ELR (cell line): ENCODE measurements around the gene RNF10.
"Not testable (repeated sequence)": the region's sequence is repeated elsewhere in the genome, so short reads cannot be mapped to it uniquely, and the experiment has no call there.

Experiments
- DNase-seq: peaks from one replicate; pipeline ENCODE4 v3.0.0-alpha.2; 2015; ENCODE audit warnings: low read depth

The RNF10 gene

DNA sequence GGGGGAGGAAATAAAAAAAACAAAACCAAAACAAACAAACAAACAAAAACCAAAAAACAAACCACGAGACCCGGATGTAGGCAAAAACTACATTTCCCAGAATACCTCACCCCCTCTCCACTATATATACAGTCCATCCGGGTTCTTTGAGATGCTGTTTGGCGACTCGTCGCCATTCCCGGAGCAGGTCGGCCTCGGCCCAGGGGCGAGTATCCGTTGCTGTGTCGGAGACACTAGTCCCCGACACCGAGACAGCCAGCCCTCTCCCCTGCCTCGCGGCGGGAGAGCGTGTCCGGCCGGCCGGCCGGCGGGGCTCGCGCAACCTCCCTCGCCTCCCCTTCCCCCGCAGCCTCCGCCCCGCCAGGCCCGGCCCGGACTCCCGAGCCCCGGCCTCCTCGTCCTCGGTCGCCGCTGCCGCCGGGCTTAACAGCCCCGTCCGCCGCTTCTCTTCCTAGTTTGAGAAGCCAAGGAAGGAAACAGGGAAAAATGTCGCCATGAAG is at the start of gene RNF10:
Gene RNF10 (plus strand): TSS at position 154 of the 500 bp plus-strand sequence. CDS start 456 bp downstream, outside the sequence.
- DNase-seq: peak; percentile 91

DNA sequence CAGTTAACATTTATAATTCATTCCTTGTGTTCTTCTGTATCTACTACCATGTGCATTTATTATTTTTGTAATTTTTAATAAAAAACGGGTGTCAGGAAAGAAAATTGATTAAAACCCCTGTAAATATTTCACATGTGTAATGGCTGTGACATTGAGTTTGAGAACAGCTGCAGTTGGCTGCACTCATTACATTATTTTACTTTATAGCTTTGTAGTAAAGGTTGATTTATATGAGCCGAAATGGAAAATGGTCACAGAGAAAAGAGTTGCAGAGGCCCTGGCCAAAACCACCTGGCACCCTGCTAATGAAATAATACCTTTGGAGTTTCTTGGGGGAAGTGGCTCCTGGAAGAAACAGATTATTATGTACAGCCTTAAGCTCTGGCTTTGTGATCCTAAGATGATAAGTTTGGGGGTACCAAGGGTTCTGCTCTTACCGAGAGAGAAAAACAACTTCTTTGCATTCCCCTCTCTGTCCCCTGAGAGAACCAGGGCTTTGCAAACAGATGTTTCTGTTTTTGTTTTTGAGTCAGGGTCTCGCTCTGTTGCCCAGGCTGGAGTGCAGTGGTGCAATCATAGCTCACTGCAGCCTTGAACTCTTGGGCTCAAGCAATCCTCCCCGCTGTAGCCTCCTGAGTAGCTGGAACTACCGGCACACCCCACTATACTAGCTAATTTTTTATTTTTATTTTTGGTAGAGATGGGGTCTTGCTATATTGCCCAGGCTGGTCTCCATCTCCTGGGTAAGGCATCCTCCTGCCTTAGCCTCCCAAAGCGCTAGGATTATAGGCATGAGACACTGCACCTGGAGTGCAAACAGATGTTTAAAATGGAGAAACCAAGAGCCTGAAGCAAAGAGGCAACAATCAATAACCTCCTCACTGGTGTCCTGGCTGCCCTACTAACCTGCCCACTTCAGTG is 47.9 kb upstream of the RNF10 start:
- DNase-seq: no peak

DNA sequence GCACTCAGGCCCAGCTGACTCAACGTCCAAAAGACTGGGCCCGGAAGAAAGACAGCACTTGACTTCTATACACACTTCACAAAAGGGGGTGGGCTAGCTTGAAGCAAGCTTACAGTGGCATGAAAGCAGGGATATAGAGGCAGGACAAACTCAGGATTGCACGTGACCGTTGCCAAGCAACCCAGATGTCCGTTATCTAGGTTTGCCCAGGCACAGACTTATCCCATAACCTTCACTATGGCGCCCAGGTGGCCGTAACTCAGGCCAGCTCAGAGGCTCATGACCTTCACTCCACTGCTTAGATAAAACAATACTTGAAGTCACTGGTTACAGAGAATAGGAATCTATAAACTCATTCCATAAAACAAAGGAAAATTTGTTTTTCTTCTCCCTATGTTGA is 46.6 kb upstream of the RNF10 start:
- not testable (repeated sequence) for DNase-seq

DNA sequence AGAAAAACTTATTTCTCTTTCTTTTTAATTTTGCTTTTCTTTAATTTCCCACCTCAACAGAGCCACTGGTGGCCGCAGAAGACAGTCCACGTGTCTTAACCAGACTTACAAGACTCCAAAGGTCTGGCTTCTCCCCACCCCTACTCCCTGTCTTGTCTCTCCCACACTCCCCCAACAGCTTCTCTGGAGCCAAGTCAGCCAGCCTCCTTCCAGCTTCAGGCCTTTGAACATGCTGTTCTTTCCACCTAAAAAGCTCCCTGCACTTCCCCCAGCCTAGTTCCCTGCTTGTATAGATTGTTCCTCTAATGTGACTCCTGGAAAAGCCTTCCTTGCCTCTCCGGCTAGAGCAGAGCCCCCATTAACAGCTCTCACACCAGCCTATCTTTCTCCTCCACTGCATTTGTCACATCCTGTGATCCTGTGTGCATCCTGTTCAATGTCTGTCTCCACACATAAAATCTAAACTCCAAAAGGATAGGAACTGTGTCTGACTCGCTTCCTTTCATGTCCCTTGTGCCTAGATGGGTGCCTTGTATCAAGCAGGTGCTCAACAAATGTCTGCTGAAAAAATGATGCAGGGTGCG is 46.0 kb upstream of the RNF10 start:
- DNase-seq: no peak

DNA sequence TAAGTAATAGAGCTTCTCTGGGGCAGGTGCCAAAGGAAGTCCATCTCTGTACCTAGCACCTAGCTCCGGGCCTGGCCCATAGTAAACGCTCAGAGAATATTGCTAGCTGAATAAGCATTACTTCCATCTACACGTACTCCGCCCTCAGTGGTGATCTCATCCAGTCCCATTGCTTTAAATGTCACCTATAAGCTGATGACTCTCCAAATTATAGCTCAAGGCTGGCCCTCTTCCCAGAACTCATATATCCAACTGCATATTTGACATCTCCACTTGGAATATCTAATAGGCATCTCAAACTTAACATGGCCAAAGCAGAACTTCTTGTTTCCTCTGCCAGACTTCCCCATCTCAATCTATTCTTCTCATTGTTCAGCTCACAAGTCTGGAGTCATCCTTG is 45.1 kb upstream of the RNF10 start:
- no peak for DNase-seq

DNA sequence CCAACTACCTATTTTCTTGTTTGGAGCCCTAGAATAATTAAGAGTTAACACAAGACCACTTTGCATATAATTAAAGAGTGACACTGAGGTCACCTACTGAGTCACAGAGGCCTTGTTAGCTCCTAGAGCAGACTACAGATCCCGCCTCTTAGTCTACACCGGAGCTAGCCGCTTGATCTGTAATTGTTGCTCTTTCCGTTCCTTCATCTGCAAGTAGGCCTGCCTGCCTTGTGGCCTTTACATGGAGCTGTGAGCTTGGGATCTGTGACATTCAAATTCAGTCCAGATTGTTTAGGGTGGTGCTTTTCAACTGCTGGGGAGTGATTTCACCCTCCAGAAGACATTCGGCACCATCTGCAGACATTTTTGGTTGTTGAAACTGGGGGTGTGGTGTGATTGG is 43.8 kb upstream of the RNF10 start:
- no peak for DNase-seq

DNA sequence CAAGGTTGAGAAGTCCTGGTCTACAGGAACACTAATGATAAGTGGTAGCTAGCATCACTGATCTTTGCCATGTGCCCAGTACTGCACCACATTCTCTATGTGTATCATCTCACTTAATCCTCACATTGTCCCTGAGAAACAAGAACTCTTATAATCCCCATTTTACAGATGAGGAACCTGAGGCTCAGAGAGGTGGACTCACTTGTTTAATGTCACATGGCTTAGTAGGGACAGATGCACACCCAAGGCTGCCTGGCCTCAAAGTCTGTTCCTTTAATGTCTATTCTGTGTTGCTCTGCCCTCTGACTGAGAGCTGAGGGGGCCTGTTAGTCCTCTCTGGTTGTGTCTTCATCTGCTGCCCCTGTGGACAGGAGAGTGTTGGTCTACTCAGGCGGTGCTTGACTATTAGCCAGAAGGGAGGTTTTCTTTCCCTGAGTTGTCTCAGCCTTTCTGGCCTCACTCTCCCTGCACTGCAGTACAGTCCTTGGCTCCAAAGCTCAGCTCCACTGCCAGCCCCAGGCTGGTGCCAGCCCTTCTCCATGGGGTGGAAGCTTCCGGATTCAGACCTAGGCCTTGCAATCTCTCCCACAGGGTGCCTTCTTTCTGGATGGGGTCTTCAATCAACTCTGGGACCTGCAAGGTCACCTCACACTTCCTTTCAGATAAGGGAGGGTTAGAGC is 43.2 kb upstream of the RNF10 start:
- DNase-seq: no peak

DNA sequence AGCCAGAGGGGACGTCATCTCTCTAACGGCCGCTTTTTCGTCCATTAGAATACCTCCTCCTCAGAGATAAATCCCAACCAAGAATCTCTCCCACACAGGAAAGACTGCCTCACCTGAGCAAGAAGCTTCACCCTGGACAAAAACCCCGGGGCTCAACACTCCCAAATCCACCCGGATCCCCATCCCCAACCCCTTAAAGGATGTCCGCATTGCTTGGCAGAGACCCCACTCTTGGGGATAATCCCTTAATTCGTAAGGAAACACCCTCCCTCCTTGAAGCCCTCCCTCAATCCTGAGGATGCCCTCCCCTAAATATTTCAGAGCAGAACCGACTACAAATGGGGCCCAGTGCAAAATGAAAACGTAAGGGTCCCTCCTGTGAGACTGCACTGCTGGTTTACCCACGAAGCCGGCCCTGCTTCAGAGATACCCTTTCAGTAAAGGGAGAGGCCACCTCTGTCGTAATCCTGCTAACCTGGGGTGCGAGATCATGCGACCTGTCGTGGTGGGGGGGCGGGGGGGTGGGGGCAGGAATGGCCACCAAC is 38.9 kb upstream of the RNF10 start:
- no peak for DNase-seq

DNA sequence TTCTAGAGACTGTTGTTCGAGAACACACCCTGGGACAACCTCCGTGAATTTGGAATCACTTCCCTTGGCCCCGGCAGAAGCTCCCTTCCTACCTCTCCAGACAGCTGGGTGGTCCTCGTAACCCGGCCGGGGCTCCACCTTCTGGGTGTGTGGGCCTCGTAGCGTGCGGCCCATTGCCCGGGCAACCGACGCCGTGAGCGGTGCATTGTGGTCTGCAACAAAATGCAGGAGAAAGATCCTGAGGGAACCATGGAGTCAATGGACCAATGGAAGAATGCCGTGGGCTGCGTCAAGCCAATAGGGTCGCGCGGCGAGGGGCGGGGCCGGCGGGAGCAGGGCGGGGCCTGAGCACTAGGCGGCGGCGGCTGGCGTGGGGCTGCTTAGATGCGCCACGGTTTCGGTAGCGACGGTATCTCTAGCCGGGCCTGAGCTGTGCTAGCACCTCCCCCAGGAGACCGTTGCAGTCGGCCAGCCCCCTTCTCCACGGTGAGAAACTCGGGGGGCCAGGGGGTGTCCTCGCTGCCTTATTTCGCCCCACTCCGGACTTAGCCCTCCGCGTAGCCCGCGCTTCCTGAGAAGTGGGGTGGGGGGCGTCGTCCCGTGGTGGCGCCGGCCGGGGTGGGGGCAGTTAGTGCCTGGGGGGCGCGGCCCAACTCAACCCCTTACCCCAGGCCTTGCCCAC is 38.3 kb upstream of the RNF10 start, which contains the start of gene DYNLL1:
Gene DYNLL1 (plus strand): TSS at position 383 of the 682 bp plus-strand sequence. CDS start 309 bp downstream, outside the sequence.
- peak; percentile 98 for DNase-seq

DNA sequence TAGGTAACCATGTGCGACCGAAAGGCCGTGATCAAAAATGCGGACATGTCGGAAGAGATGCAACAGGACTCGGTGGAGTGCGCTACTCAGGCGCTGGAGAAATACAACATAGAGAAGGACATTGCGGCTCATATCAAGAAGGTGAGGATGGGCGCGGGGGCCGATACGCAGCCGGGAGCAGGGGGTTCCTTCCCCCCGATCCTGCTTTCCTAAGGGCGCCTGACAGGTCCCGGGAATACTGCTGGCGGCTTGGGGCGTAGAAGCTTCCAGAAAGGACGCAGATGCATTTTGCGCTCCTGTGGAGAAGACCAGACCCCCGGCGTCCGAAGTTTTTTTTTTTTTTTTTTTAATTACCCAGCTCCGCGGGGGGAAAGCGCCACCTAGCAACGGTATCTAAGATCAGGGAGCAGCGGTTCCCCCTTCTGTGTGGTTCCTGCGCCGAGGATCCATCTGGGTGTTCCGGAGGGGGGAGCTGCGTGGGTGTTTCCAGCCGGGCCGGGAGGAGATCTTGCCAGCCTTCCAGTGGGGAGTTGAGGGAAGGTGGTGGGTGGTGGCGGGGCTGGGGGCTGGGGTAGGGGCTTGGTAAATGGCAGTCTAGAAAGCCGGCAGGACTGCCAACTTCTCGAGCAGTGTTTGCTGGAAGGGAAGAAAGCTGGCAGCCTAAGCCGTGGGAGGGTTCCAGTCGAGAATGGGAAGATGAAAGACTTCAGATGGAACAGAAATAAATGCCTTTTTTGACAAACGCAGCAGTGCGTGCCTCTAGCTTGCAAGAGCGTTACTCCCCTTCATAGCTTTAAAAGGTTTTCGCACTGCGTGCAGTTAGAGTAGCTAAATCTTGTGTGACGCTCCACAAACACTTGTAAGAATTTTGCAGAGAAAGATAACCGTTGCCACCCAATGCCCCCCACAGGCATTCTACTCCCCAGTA is 37.5 kb upstream of the RNF10 start:
- peak; percentile 75 for DNase-seq

DNA sequence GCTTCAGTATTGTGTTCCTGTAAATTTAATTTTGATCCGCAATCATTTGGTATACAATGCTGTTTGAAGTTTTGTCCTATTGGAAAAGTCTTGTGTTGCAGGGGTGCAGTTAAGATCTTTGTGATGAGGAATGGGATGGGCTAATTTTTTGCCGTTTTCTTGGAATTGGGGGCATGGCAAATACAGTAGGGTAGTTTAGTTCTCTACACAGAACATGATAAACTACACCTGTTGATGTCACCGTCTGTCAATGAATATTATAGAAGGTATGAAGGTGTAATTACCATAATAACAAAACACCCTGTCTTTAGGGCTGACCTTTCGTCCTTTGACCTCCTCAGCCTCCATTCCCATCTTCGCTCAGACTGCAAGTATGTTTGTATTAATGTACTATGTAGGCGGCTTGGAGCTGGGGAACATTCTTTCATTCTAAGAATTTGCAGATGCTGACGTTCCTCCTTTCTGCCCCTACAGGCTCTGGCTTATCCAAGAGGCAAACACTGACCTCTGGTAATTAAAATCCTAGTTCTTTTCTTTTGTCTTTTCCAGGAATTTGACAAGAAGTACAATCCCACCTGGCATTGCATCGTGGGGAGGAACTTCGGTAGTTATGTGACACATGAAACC is 36.5 kb upstream of the RNF10 start:
- DNase-seq: no peak

DNA sequence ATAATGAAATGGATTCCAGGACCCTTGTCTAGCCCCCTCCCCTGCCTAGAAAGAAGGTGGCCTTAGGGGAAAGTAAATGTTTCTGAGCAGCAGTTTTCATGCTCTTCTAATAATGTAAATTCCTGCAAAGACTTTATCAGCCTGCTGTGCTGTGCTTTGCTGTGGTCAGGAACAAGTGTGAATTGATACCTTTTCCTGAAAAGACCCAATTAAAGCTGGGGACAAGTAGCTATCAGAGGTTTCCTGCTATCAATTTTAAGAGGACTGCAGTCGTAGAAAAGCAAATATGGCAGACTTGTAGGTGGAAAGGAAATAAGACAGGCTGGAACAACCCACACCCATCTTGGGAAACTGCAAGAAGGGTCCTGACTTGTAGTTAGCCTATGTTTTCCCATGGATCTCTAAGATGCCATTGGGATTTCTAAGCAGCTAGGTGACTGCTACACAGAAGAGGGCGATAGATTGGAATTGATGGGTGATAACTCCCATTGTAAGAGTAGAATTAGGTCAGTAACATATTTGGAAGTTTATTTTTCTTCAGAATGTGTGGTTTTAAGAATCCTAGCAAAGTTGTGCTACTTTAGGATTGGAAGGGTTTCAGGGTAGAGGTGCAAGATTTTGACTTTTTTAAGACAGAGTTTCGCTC is 35.2 kb upstream of the RNF10 start:
- no peak for DNase-seq

DNA sequence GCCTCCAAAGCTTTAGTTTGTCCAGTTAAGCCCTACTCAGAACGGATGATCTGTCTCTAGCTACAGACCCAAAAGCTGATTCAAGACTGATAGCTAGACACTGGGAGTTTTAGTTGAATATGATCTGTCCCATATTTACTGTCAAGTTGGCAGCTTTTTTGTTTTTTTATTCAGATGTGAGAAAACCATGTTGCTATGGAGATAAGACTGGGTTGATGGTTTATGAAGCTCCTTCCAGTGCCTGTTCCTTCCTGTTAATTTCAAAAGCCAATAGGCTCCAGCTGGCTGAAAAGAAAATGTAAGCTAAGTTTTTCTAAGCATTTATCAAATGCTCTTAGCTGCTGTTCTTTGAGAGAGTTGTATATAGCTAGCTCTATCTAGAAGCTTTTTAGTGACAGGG is 33.6 kb upstream of the RNF10 start:
- no peak for DNase-seq

DNA sequence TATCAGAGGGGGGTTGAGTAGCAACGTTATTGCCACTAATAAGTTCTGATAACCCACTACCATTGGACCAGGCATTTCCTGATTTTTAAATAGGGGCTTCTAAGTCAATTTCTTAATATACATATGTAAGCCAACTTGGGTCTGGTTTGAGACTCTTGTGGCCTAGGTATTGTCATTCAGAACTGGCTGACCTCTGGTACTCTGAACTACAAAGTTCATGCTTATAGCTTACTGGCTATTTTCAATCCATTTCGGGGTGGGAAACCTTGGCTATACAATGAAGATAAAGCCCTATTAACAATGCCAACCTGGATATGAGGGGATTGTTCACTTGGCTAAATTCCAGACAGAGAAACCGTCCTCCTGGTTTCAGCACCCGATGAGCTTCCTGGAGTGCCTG is 29.6 kb upstream of the RNF10 start:
- DNase-seq: no peak

DNA sequence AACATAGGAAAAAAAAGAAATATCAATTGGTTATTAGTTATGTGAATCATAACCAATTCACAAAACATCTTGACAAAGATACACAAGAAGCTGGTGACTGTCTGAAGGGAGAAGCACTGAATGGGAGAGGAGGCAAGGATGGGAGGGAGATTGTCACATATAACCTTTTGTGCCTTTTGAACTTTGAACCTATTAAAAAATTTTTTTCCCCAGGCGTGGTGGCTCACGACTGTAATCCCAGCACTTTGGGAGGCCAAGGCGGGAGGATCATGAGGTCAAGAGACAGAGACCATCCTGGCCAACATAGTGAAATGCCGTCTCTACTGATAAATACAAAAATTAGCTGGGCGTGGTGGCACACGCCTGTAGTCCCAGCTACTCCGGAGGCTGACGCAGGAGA is 25.6 kb upstream of the RNF10 start:
- no peak for DNase-seq

DNA sequence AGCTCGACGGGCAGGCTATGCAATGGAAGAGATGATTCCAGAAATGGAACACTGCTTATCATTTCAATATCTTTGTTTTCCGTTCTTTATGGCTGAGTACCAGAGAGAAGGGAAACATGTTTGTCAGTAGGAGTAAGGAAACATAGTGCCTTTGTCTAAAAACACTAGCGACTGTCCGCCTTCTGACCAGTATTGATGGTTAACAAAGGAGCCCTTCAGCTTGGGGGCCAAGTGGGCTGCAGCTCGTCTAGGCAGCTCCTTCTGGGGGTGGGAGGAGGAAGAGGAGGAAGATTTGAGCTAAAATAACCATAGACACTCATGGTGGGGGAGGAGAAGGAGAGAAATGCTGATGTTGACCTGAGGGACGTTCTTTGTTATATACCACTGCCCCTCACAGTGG is 20.2 kb upstream of the RNF10 start:
- DNase-seq: no peak

DNA sequence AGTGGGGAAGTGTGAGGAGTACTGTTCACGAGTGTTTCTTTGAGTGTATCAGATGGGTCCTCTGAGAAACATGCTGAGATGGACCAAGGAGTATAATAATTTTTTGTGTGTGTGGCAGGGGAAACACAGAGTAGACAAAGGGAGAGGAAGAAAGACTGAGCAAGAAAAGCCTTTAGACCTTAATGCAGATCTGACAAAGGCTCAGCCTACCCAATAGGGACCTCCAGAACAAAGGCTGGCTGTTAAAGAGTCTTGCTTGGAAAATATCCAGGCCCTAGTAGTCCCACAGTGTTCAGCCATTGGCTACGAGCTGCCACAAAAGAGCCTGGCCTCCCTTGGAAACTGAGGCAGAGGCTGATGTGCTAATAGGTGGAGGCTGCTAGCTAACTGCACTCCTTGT is 18.7 kb upstream of the RNF10 start:
- DNase-seq: no peak

DNA sequence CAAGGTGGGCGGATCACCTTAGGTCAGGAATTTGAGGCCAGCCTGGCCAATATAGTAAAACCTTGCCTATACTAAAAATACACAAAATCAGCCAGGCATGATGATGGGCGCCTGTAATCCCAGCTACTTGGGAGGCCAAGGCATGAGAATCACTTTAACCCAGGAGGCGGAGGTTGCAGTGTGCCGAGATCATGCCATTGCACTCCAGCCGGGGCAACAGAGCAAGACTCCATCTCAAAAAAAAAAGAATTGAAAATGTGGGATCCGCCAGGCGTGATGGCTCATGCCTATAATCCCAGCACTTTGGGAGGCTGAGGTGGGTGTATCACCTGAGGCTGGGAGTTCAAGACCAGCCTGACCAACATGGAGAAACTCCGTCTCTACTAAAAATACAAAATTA is 14.8 kb upstream of the RNF10 start:
- not testable (repeated sequence) for DNase-seq

DNA sequence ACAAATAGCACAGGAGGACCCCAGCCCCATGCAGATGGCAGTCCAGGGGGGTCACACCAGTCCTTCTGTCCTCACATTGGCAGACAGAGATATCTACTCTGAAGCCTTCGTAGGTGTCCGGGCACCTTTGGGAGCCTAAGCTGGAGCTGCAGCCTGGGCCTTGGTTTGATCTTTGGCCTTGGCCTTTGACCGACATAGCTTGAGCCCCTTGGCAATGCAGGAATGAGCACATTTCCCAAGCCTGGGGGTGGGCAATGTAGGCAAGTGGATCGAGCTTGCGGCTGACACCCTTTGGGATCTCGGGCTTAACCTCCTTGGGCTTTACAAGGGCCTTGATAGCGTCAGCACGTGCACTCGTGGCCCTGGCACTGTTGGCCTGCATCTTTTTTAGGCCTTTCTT is 11.6 kb upstream of the RNF10 start:
- DNase-seq: no peak
